ENCODE data around the gene GAS2L3.

DNA sequence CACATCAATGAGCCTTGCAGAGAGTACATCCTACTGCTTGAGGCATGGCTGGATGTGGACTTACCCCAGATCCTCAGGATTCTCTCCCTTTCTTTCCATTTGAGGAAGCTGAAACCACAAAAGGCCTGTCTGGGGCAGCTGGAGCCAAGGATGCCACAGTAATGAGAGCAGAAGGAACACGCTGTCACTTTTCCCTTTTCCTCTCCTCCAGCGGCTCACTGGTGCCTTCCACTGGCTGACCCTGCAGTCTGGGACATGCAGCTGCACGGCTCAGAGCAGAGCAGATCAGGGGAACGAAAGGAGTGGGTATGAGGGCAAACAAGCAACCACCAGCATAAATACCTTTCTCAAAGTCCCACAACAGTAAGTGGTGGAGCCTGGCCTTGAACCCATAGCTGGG lies 78.2 kb downstream of the GAS2L3 start:
- TF ChIP-seq EZH2phosphoT487 (IDR thresholded peaks at IDR 0.05; ENCODE audit: insufficient read depth, low read depth), result no peak
- TF ChIP-seq EZH2 (IDR thresholded peaks at IDR 0.05; ENCODE audit: insufficient read depth, poor library complexity, severe bottlenecking), result no peak
